ENCODE data around the gene ASIC3. TPM values are rescaled to one million over a fixed set of nuclear protein-coding genes. Genes with fewer than 3 reads are reported as not detected.
"Not testable (repeated sequence)": the region's sequence is repeated elsewhere in the genome, so short reads cannot be mapped to it uniquely, and the experiment has no call there.

Gene ASIC3
- 0.84 and 1.6 TPM in 2 replicates for total RNA-seq (2014; rRNA removed; shearing (Covaris generic); ENCODE audit: low replicate concordance)

- in situ Hi-C loops (cut with HindIII; ENCODE audit: low pct_unique_long_range_greater_than_20kb, low sequenced_read_pairs) = no loop called here
- no peak for DNase-seq (ENCODE audit: low read depth)
Measured at GRCh38 chr7:151047976-151048815, at the start of gene ASIC3. TSS of gene ASIC3 (plus strand) at chr7:151048531. CDS start at chr7:151048886, 355 bp downstream.

- DNase-seq (ENCODE audit: low read depth) = no peak
- in situ Hi-C loops (cut with HindIII; ENCODE audit: low pct_unique_long_range_greater_than_20kb, low sequenced_read_pairs) = no loop called here
Measured at GRCh38 chr7:150999001-150999400, 49.3 kb upstream of the ASIC3 start.

DNA sequence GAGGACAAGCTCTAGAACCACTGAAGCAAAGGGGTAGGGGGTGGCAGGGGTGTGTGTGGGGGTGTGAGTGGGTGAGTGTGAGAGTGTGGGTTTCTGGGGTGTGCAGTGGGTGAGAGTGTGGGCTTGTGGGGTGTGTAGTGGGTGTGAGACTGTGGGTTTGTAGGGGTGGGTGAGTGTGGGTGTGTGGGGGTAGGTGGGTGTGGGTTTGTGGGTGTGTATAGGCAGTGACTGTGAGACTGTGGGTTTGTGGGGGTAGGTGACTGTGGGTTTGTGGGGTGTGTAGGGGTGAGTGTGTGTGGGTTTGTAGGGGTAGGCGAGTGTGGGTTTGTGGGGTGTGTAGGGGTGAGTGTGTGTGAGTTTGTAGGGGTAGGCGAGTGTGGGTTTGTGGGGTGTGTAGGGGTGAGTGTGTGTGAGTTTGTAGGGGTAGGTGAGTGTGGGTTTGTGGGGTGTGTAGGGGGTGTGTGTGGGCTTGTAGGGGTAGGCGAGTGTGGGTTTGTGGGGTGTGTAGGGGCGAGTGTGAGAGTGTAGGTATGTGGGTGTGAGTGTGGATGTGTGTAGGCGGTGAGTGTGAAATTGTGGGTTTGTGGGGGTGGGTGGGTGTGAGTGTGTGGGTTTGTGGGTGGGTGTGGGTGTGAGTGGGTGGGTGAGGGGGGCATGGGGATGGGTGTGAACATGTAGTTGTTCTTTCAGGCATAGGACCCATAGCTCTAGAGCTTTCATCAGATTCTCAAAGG lies 48.7 kb upstream of the ASIC3 start:
- in situ Hi-C loops (cut with HindIII; ENCODE audit: low pct_unique_long_range_greater_than_20kb, low sequenced_read_pairs) = no loop called here
- no peak for DNase-seq (ENCODE audit: low read depth)

GRCh38 chr7:151000897-151001495 lies 47.3 kb upstream of the ASIC3 start:
- DNase-seq (ENCODE audit: low read depth) = no peak
- in situ Hi-C loops (cut with HindIII; ENCODE audit: low pct_unique_long_range_greater_than_20kb, low sequenced_read_pairs) = no loop called here

DNA sequence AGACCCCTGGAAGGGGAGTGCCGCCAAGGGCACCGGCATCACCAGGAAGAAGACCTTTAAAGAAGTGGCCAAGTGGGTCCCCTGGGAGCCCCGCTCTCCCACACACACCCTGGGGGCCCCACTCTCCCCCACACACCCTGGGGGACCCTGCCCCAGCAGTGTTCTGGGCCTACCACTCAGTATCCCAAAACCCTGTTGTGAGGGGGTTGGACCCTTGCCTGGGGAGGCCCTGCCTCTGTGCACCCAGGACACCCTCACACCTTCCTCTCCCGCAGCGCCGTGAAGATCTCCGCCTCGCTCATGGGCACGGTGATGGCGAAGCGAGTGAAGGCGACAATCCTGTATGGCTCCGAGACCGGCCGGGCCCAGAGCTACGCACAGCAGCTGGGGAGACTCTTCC lies 46.8 kb upstream of the ASIC3 start:
- DNase-seq (ENCODE audit: low read depth) = no peak
- in situ Hi-C loops (cut with HindIII; ENCODE audit: low pct_unique_long_range_greater_than_20kb, low sequenced_read_pairs) = no loop called here

- in situ Hi-C loops (cut with HindIII; ENCODE audit: low pct_unique_long_range_greater_than_20kb, low sequenced_read_pairs) = no loop called here
- no peak for DNase-seq (ENCODE audit: low read depth)
Measured at GRCh38 chr7:151003572-151003971, 44.8 kb upstream of the ASIC3 start.

- no peak for DNase-seq (ENCODE audit: low read depth)
- in situ Hi-C loops (cut with HindIII; ENCODE audit: low pct_unique_long_range_greater_than_20kb, low sequenced_read_pairs) = no loop called here
Measured at GRCh38 chr7:151005566-151005965, 42.8 kb upstream of the ASIC3 start.

- in situ Hi-C loops (cut with HindIII; ENCODE audit: low pct_unique_long_range_greater_than_20kb, low sequenced_read_pairs) = no loop called here
- no peak for DNase-seq (ENCODE audit: low read depth)
Measured at GRCh38 chr7:151006590-151007300, 41.6 kb upstream of the ASIC3 start.

DNA sequence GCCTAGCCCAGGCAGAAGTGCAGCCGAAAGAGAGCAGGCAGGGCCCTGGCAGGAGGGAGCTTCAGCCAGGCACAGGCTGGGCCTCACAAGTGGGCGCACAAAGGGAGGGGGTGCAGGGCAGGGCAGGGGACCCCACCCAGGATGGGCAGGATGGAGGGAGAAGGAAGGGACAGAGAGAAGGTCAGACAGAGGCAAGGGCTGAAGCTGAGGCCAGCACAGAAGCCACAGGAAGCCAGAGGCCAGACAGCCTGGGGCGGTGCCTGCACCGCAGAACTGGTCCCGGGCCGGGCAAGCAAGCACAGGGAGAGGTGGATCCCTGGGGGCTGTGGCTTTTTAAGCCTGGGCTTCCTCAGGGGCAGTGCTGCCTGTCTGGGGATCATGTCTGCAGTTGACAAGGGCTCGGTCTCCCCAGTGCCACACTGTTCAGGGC lies 40.8 kb upstream of the ASIC3 start:
- in situ Hi-C loops (cut with HindIII; ENCODE audit: low pct_unique_long_range_greater_than_20kb, low sequenced_read_pairs) = no loop called here

GRCh38 chr7:151008143-151008510 lies 40.2 kb upstream of the ASIC3 start:
- no peak for DNase-seq (ENCODE audit: low read depth)
- in situ Hi-C loops (cut with HindIII; ENCODE audit: low pct_unique_long_range_greater_than_20kb, low sequenced_read_pairs) = no loop called here

More for the DNA sequence above, 40.8 kb upstream of the ASIC3 start:
- no peak for DNase-seq (ENCODE audit: low read depth)

DNA sequence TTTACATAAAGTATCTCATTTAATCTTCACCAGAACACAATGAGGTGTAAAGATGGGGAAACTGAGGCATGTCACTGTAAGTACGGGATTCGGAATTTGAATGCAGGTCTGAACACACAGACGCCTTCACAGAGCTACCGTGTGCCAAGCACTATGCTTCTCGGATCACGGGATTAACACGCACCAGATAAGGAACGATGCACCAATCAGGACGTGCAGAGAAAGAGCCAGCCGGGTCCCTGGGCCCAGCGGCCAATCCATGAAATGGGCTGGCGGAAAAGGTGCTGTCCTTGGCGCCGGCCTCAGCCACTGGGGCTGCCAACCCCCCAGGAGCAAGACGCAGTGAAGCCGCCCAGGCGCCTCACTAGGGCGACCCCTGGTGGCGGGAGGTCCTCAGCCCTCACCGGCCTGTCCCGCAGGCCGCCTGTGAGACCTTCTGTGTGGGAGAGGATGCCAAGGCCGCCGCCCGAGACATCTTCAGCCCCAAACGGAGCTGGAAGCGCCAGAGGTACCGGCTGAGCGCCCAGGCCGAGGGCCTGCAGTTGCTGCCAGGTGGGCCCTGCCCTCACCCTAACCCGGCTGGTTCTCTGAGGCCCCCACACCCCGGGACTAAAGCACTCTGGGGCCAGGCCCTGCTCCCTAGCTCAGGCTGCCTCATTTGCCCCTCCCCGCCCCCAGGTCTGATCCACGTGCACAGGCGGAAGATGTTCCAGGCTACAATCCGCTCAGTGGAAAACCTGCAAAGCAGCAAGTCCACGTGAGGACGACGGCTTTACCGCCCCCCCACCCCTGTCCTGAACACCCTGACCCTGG lies 39.6 kb upstream of the ASIC3 start:
- in situ Hi-C loops (cut with HindIII; ENCODE audit: low pct_unique_long_range_greater_than_20kb, low sequenced_read_pairs) = no loop called here
- peak; percentile 57 for DNase-seq (ENCODE audit: low read depth)

- in situ Hi-C loops (cut with HindIII; ENCODE audit: low pct_unique_long_range_greater_than_20kb, low sequenced_read_pairs) = no loop called here
- DNase-seq (ENCODE audit: low read depth) = no peak
Measured at GRCh38 chr7:151009327-151010036, 38.8 kb upstream of the ASIC3 start.

DNA sequence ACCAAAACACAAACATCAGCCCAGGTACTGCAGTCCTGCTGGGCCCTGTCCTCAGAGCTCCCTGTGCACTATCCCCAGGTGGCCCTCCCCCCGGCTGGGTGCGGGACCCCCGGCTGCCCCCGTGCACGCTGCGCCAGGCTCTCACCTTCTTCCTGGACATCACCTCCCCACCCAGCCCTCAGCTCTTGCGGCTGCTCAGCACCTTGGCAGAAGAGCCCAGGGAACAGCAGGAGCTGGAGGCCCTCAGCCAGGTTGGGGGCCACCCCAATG lies 38.4 kb upstream of the ASIC3 start:
- no peak for DNase-seq (ENCODE audit: low read depth)
- in situ Hi-C loops (cut with HindIII; ENCODE audit: low pct_unique_long_range_greater_than_20kb, low sequenced_read_pairs) = no loop called here

- in situ Hi-C loops (cut with HindIII; ENCODE audit: low pct_unique_long_range_greater_than_20kb, low sequenced_read_pairs) = no loop called here
- DNase-seq (ENCODE audit: low read depth) = no peak
Measured at GRCh38 chr7:151010307-151011096, 37.8 kb upstream of the ASIC3 start.

DNA sequence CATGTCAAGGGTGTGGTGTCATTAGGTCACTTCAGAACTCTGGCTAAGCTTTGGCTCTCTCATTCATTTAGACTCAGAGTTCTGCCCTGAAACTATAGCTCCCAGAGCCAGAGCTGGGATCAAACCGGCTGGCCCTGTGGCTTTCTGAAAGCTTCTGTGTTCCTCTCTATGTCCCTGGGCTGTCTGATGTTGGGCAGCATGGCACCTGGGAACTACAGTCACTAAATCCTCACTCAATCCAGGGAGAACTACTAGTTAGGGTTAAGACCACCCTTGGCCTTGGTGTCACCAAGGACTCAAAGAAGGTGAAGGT lies 37.3 kb upstream of the ASIC3 start:
- in situ Hi-C loops (cut with HindIII; ENCODE audit: low pct_unique_long_range_greater_than_20kb, low sequenced_read_pairs) = no loop called here
- DNase-seq (ENCODE audit: low read depth) = no peak

DNA sequence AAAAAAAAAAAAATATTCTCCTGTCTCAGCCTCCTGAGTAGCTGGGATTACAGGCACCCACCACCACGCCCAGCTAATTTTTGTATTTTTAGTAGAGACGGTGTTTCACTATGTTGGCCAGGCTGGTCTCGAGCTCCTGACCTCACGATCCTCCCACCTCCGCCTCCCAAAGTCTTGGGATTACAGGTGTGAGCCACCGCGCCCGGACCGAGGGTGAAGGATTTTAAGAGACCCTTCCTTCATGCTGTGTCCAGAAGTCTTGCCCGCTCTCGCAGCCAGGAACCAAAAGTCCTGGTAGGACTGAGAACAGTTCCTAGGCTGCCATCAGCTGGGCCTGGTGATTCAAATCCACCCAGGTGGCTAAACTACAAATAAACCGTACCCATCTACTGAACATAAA lies 36.7 kb upstream of the ASIC3 start:
- in situ Hi-C loops (cut with HindIII; ENCODE audit: low pct_unique_long_range_greater_than_20kb, low sequenced_read_pairs); DNase-seq (ENCODE audit: low read depth): not testable (repeated sequence)
